Gastrocnemius medialis (tissue), 4 donors: ENCODE measurements around the gene CTTNBP2.

Experiments
- POLR2A ChIP-seq, 2 donors: fragments of 450-650 bp; IDR thresholded peaks; one replicate each; pipeline ENCODE4 v1.6.1; 2017; ENCODE audit warnings: antibody characterized with exemption in 2 of 2, mild to moderate bottlenecking in 2 of 2, moderate library complexity in 2 of 2
- TF ChIP-seq, protein P1 (sequence below), 5 experiments: fragments of 450-650 bp in 3 of 5; fragments of 200-600 bp in 2 of 5; sonication (generic) in 2 of 5; IDR thresholded peaks in 4 of 5; conservative IDR thresholded peaks in 1 of 5; 1 replicate in 4 of 5; 2 replicates in 1 of 5; pipeline ENCODE4 v1.5.1; 2016 to 2019; ENCODE audit warnings: antibody characterized with exemption in 5 of 5, mild to moderate bottlenecking in 3 of 5, moderate library complexity in 3 of 5

DNA sequence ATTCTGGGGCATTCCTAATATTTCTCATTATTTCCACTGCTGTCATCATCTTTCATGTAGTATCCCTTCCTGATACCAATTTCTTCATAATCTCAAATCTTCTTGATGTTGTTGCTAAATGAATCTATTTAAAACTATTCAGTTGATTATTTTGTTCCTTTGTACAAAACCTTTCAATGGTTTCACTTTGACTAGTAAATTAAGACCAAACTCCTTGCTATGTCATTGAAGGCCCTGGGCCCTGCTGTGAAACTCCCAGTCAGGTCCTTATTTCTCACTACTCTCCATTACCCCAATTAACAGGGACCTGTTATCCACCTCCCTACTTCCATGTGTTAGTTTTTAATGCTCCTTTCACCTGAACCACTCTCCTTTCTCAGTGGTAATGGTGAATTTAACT lies 97.0 kb downstream of the CTTNBP2 start:
- TF ChIP-seq, protein P1, sequence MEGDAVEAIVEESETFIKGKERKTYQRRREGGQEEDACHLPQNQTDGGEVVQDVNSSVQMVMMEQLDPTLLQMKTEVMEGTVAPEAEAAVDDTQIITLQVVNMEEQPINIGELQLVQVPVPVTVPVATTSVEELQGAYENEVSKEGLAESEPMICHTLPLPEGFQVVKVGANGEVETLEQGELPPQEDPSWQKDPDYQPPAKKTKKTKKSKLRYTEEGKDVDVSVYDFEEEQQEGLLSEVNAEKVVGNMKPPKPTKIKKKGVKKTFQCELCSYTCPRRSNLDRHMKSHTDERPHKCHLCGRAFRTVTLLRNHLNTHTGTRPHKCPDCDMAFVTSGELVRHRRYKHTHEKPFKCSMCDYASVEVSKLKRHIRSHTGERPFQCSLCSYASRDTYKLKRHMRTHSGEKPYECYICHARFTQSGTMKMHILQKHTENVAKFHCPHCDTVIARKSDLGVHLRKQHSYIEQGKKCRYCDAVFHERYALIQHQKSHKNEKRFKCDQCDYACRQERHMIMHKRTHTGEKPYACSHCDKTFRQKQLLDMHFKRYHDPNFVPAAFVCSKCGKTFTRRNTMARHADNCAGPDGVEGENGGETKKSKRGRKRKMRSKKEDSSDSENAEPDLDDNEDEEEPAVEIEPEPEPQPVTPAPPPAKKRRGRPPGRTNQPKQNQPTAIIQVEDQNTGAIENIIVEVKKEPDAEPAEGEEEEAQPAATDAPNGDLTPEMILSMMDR (IDR thresholded peaks at IDR 0.05 in 4 of 5, conservative IDR thresholded peaks at IDR 0.05 in 1 of 5): no peak
- no peak for TF ChIP-seq POLR2A (IDR thresholded peaks at IDR 0.05)
